ENCODE results near the gene CFAP73.

Gene CFAP73

GRCh38 chr12:113142173-113142885 is 7.2 kb upstream of the CFAP73 start:
- Mint-ChIP-seq H3K4me3 (no peak overlapping the region), H3K4me1 (no peaks in the 10 kb centered on the region), H3K27ac (no peak overlapping the region), H3K36me3 (ENCODE audit: low read depth) (no peaks in the 10 kb centered on the region), H3K27me3 (ENCODE audit: low read depth) (peaks cover 15% of the 10 kb centered on the region), H3K9me3 (peaks cover 9% of the 10 kb centered on the region)
- TF ChIP-seq CTCF (IDR thresholded peaks at IDR 0.05; ENCODE audit: unreplicated experiment in 3 of 3): no peak

GRCh38 chr12:113142886-113143332 is 6.6 kb upstream of the CFAP73 start:
- H3K4me3 Mint-ChIP-seq: no peak overlapping the region
- H3K9me3 Mint-ChIP-seq: peaks cover 11% of the 10 kb centered on the region
- TF ChIP-seq CTCF (IDR thresholded peaks at IDR 0.05; ENCODE audit: unreplicated experiment in 3 of 3): no peak
- no peak overlapping the region for H3K27ac Mint-ChIP-seq
- no peaks in the 10 kb centered on the region for H3K36me3 Mint-ChIP-seq (ENCODE audit: low read depth)
- H3K27me3 Mint-ChIP-seq (ENCODE audit: low read depth): peaks cover 13% of the 10 kb centered on the region
- no peaks in the 10 kb centered on the region for H3K4me1 Mint-ChIP-seq

- Mint-ChIP-seq H3K4me3 (no peak overlapping the region), H3K36me3 (ENCODE audit: low read depth) (no peaks in the 10 kb centered on the region), H3K9me3 (peaks cover 11% of the 10 kb centered on the region), H3K27me3 (ENCODE audit: low read depth) (peaks cover 13% of the 10 kb centered on the region), H3K27ac (no peak overlapping the region), H3K4me1 (no peaks in the 10 kb centered on the region)
- TF ChIP-seq CTCF (IDR thresholded peaks at IDR 0.05; ENCODE audit: unreplicated experiment in 3 of 3): no peak
Measured at GRCh38 chr12:113143959-113144358, 5.6 kb upstream of the CFAP73 start.

GRCh38 chr12:113144806-113145205 is 4.7 kb upstream of the CFAP73 start:
- Mint-ChIP-seq H3K27me3 (ENCODE audit: low read depth) (peaks cover 17% of the 10 kb centered on the region), H3K9me3 (peaks cover 11% of the 10 kb centered on the region), H3K36me3 (ENCODE audit: low read depth) (no peaks in the 10 kb centered on the region), H3K4me1 (peaks cover 2% of the 10 kb centered on the region), H3K4me3 (no peak overlapping the region), H3K27ac (no peak overlapping the region)
- TF ChIP-seq CTCF (IDR thresholded peaks at IDR 0.05; ENCODE audit: unreplicated experiment in 3 of 3): no peak

- Mint-ChIP-seq H3K9me3 (peaks cover 11% of the 10 kb centered on the region), H3K4me1 (peaks cover 4% of the 10 kb centered on the region), H3K4me3 (no peak overlapping the region), H3K36me3 (ENCODE audit: low read depth) (no peaks in the 10 kb centered on the region), H3K27ac (no peak overlapping the region), H3K27me3 (ENCODE audit: low read depth) (peaks cover 26% of the 10 kb centered on the region)
- no peak for TF ChIP-seq CTCF (IDR thresholded peaks at IDR 0.05; ENCODE audit: unreplicated experiment in 3 of 3)
Measured at GRCh38 chr12:113145720-113146551, 3.6 kb upstream of the CFAP73 start.
